ENCODE data around the gene SESN1. TPM values are rescaled to one million over a fixed set of nuclear protein-coding genes. Genes with fewer than 3 reads are reported as not detected.
A peak's percentile ranks its signal among the peaks of the same experiment; 100 is the strongest.

Gene SESN1
- total and polyA plus RNA-seq, 9 of the 15 experiments (the other 6 are each of a cell fraction or from before 2014, with no cell fraction given) = 3.1 to 13.0 (median 7.4) TPM

- TF ChIP-seq SRSF1 (IDR thresholded peaks at IDR 0.05; ENCODE audit: low read depth, low read length) (no peak), E2F8 (IDR thresholded peaks at IDR 0.05; ENCODE audit: low read depth, partially characterized antibody) (no peak), RFX7 (CRISPR knock-in tag; IDR thresholded peaks at IDR 0.05) (no peak), ATF1 (CRISPR knock-in tag; IDR thresholded peaks at IDR 0.05) (no peak), ATF1 (tag; IDR thresholded peaks at IDR 0.05) (no peak), ZFP30 (CRISPR knock-in tag; IDR thresholded peaks at IDR 0.05; ENCODE audit: borderline replicate concordance) (no peak), HMGN3 (IDR thresholded peaks at IDR 0.05; ENCODE audit: borderline replicate concordance, extremely low read depth, insufficient read length, low read depth, low read length) (no peak), SMARCA4 (IDR thresholded peaks at IDR 0.05) (peak; percentile 66; the same call in 1 of the 2 replicates), BRD9 (IDR thresholded peaks at IDR 0.05; ENCODE audit: low read depth, partially characterized antibody) (no peak), SMARCB1 (IDR thresholded peaks at IDR 0.05; ENCODE audit: insufficient read length, low read depth) (no peak), NFIC (IDR thresholded peaks at IDR 0.05) (peak; percentile 25; the same call in 1 of the 2 replicates), GTF2F1 (IDR thresholded peaks at IDR 0.05; ENCODE audit: low read depth, low read length) (no peak), FOSL1 (tag; conservative IDR thresholded peaks at IDR 0.05) (no peak), SMARCE1 (IDR thresholded peaks at IDR 0.05) (no peak), ATF2 (CRISPR knock-in tag; IDR thresholded peaks at IDR 0.05) (no peak), DPF2 (IDR thresholded peaks at IDR 0.05) (peak; percentile 81), NFE2 (IDR thresholded peaks at IDR 0.05; ENCODE audit: low read depth) (no peak), SIX5 (IDR thresholded peaks at IDR 0.05; ENCODE audit: borderline replicate concordance in 1 of 2, insufficient read depth in 1 of 2, low read depth in 1 of 2, low read length in 2 of 2) (no peak), HDAC2 (IDR thresholded peaks at IDR 0.05) (peak; percentile 61; the same call in 1 of the 2 replicates)
- TF ChIP-seq, protein P1, sequence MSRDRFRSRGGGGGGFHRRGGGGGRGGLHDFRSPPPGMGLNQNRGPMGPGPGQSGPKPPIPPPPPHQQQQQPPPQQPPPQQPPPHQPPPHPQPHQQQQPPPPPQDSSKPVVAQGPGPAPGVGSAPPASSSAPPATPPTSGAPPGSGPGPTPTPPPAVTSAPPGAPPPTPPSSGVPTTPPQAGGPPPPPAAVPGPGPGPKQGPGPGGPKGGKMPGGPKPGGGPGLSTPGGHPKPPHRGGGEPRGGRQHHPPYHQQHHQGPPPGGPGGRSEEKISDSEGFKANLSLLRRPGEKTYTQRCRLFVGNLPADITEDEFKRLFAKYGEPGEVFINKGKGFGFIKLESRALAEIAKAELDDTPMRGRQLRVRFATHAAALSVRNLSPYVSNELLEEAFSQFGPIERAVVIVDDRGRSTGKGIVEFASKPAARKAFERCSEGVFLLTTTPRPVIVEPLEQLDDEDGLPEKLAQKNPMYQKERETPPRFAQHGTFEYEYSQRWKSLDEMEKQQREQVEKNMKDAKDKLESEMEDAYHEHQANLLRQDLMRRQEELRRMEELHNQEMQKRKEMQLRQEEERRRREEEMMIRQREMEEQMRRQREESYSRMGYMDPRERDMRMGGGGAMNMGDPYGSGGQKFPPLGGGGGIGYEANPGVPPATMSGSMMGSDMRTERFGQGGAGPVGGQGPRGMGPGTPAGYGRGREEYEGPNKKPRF (IDR thresholded peaks at IDR 0.05; ENCODE audit: low read depth, low read length) = no peak
- TF ChIP-seq, protein P2, sequence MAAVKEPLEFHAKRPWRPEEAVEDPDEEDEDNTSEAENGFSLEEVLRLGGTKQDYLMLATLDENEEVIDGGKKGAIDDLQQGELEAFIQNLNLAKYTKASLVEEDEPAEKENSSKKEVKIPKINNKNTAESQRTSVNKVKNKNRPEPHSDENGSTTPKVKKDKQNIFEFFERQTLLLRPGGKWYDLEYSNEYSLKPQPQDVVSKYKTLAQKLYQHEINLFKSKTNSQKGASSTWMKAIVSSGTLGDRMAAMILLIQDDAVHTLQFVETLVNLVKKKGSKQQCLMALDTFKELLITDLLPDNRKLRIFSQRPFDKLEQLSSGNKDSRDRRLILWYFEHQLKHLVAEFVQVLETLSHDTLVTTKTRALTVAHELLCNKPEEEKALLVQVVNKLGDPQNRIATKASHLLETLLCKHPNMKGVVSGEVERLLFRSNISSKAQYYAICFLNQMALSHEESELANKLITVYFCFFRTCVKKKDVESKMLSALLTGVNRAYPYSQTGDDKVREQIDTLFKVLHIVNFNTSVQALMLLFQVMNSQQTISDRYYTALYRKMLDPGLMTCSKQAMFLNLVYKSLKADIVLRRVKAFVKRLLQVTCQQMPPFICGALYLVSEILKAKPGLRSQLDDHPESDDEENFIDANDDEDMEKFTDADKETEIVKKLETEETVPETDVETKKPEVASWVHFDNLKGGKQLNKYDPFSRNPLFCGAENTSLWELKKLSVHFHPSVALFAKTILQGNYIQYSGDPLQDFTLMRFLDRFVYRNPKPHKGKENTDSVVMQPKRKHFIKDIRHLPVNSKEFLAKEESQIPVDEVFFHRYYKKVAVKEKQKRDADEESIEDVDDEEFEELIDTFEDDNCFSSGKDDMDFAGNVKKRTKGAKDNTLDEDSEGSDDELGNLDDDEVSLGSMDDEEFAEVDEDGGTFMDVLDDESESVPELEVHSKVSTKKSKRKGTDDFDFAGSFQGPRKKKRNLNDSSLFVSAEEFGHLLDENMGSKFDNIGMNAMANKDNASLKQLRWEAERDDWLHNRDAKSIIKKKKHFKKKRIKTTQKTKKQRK (IDR thresholded peaks at IDR 0.05; ENCODE audit: borderline replicate concordance, low read depth, low read length) = no peak
Measured at GRCh38 chr6:109045493-109045892, 49.2 kb downstream of the SESN1 start (continued).
